Peyer's patch (tissue), 4 donors: ENCODE results near the gene RPS24.
"Not testable (repeated sequence)": the region's sequence is repeated elsewhere in the genome, so short reads cannot be mapped to it uniquely, and the experiment has no call there.

Experiments used
- CTCF ChIP-seq, 6 experiments: fragments of 450-650 bp in 4 of 6; fragments of 200-600 bp in 2 of 6; sonication (generic) in 1 of 6; IDR thresholded peaks; one replicate each; pipeline ENCODE4 v1.5.1; 2017 to 2019; ENCODE audit warnings: antibody characterized with exemption in 6 of 6, mild to moderate bottlenecking in 3 of 6, moderate library complexity in 1 of 6
- POLR2A ChIP-seq, 2 donors: fragments of 450-650 bp; IDR thresholded peaks; one replicate each; pipeline ENCODE4 v1.5.1; 2017; ENCODE audit warnings: antibody characterized with exemption in 2 of 2, mild to moderate bottlenecking in 2 of 2, moderate library complexity in 2 of 2

GRCh38 chr10:77998780-77999179 is 34.9 kb upstream of the RPS24 start:
- not testable (repeated sequence) for TF ChIP-seq CTCF, POLR2A (IDR thresholded peaks at IDR 0.05)
